H54 (cell line): ENCODE results near the gene HSPA9.

ENCODE experiments used
- DNase-seq: peaks from one replicate; pipeline ENCODE4 v3.0.0; 2011; ENCODE audit warnings: low spot score, mixed read lengths; ENCODE audit not compliant: insufficient read length
- FAIRE-seq: peaks from 3 replicates; lab custom pipeline; 2011; peaks lifted over from hg19 to GRCh38; lab: Jason Lieb, UNC
- POLR2A ChIP-seq: IDR thresholded peaks from 2 replicates; pipeline ENCODE4 v1.6.1; 2011; ENCODE audit warnings: low read depth, mild to moderate bottlenecking, low read length

Gene HSPA9

DNA sequence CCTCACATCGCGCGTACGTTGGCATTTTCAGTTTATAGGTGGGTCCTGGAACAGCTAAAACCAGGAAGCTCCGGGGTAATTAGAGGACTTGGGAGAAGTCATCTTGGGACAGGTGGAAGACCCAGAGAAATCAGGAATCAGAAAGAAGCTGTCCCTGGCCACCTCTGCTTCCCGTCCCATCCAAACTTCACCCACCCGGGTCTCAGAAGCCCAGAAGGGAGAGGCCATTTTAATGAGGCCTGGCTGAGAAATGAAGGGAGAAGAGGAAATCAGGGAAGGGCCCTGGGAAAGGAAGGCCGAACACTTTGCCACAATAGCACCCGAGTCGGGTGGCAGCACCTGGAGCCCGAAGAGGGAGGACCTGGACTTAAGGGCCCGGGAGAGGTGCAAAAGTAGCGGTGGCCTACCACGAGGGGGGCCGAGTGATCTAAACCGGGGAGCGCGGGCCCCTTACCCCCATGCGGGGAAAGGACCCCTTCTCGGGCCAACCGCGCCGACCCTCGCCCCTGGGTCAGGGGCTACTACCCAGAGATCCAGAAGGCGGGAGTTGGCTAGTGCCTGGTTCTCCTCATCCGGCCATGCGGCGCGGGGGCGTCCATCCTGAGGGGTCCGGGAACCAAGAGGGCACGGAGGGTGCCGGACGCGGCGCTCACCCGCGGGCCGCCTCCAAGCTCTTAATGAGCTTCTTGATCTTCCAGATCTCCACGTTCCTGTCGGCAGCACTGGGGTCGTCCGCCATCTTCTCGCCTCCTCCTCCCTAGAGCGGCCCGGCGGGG is 32.8 kb downstream of the HSPA9 start:
- FAIRE-seq (no peak), DNase-seq (no peak)
- TF ChIP-seq POLR2A, result no peak

DNA sequence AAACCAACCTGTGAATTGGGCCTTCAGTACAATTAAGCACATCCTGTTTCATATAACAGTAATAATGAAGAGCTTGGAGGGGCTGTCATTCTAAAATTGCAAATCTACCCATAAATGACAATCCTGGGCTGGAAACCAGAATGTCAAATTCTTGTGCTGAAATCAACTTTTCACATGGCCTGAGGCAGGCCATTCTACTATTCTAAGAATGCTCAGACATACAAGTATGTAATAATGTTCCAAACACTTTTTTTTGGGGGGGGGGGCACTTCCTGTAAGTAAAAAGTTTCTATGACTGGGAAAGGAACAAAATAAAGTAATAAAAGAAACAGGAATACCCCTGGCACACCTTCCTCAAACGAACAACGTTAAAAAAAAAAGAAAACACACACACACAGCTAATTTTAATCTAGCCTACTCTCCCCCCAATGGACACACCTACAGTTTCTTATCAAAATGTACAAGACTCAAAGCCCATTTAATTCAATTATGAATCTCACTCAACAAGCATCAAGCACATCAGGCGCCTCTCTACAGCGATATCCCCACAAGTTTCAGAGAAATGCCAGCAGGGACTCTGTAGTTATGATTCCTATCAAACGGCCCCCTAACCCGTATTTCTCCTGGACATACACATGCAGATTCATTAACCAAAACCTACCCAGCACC is 33.6 kb downstream of the HSPA9 start:
- no peak for FAIRE-seq
- no peak for DNase-seq
- TF ChIP-seq POLR2A, result no peak

DNA sequence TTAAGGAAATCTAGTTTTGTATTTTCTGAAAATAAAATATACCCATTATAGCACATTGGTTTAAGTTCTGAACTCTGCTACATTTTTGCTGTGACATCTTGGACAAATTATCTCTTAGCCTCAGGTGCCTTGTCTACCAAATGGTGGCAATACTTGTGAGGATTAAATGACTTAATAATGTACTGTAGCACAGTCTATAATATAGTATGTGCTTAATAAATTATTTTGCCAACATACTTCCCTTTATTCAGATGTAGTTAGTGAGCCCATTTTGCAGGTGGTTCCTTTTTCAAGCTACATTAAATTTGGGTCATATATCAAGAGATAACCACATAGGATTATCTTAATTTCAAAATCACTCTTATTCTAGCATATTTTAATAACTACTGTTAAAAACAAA is 35.4 kb downstream of the HSPA9 start:
- DNase-seq (no peak), FAIRE-seq (no peak)
- no peak for TF ChIP-seq POLR2A

DNA sequence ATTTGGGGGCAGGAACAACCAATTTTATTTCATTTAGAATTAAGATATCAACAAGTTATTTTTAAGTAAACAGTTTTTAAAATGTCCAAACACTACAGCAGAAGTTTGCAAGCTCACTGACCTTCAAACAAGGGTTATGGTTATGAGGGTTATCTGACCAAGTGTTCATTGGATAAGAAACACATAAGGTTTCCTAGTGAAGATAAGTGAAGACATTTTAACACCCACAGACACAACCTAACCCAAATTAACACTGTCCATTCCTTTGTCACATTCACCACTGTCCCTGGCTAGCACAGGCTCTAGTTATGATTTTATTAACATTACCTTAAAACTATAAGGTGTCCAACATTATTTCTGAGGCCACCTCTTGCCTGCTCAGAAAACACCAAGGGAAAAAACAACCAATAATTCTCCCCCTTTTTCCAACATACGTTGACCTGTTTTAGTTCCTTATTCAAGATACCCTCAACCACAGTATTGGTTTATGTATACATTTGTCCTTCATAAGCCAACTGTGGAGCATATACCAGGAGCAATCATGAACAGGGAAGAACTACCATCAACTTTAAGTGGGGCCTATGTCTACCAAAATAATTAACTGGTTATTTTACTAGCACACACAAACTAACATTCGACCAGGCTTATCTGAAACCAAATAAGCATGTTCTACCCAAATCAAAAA is 36.1 kb downstream of the HSPA9 start:
- TF ChIP-seq POLR2A, result no peak
- DNase-seq, result no peak
- no peak for FAIRE-seq

DNA sequence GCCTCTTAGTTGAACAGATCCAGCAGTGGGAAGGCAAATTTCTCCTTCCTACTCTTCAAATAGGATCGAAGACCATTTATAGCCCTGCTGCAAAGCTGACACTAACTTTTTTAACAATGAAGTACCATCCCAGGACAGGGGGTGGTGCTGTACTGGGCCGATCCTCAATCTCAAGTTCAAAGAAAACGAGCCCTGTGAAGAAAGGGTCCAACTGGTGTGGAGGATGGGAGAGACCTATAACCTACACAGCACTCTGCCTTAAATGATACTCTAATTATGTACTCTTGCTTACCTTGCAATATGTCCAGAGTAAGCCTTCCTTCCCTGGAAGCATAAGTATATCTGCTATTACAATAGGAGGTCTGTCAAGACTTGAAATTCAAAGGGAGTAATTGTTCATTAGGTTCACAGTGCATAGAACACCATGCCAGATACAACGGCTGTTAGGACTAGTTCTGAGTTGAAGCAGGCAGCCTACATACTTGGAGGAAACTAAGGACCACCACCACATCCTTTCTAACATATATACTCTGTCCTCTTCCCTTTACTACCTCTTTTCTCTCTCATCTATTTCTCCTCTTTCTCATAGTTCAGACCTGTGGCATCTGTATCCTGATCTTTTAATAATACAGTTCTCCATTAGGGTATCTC is 38.4 kb downstream of the HSPA9 start:
- FAIRE-seq, result no peak
- no peak for TF ChIP-seq POLR2A
- DNase-seq, result no peak

DNA sequence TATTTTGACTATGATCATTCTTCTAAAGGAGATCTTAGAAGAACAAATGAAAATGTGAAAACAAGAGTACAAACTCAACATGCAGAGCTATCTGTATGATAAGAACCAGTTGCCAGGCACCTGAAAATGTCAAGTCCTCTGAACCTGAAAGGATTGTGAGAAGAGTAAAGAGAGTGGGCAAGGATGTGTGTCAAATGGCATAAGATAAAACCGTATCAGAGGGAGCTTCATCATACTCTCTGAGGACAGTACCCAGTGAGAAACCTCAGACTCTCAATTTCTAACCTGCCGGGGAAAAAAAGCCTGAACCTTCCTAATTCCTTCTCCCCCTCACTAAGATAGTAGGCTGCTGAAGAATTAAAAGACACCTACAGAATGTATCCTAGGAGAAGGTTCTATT is 39.0 kb downstream of the HSPA9 start:
- no peak for DNase-seq
- no peak for TF ChIP-seq POLR2A
- FAIRE-seq, result no peak

DNA sequence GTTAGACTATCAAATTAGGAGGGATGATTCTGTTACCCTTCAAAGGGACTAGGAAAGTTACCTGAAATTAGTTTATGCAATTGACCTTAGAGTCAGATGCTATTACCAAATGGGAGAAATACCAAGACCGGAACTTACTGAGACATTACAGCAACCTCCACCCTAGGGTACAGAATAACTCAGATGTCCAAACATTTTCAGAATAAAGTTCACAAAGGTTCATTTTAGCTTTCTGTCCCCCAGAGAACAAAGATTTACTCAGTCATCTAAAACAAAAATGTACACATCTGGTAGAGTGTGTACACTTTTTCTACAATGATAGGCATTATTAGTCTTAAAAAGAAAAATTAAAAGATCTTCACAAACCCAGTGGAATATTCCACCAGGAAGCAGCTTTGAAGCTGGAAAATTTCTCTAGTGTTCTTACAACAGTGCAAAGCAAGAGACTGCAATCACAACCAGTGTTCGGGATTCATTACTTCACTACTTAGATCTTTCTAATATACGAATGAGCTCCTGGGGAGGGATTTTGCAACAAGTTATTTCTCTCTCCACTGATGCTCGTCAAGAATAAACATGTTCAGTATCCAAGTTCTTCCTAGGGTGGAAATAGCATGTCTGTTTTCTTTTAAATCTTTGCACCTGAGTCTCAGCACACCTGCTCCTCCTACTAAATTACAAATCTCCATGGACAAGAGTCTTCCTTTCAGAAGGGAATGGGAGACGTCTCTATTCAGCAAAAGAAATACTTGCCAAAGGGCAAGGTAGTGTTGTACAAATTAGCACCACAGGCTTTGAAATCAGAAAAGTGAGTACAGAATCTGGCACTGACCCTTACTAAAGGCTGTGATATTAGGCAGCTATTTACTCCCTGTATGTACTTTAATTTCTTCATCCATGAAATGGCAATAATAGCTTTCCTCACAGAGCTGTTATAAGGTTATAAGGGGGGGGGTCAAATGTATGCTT is 40.9 kb downstream of the HSPA9 start:
- no peak for TF ChIP-seq POLR2A
- no peak for FAIRE-seq
- no peak for DNase-seq

DNA sequence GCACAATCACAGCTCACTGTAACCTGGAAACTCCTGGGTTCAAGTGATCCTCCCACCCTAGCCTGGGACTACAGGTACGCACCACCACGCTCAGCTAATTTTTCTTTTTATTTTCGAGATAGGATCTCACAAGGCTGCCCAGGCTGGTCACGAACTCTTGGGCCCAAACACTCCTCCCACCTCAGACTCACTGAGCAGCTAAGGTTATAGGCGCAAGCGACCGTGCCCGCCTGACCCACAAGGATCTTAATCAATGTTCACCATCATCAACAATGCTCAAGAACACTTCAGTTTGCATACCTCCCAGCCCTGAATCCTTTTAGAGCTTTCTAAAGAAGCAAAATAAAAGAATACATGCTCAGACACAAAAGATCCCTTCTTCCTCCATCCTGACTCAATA is 45.4 kb downstream of the HSPA9 start:
- FAIRE-seq (no peak), DNase-seq (no peak)
- TF ChIP-seq POLR2A, result no peak

DNA sequence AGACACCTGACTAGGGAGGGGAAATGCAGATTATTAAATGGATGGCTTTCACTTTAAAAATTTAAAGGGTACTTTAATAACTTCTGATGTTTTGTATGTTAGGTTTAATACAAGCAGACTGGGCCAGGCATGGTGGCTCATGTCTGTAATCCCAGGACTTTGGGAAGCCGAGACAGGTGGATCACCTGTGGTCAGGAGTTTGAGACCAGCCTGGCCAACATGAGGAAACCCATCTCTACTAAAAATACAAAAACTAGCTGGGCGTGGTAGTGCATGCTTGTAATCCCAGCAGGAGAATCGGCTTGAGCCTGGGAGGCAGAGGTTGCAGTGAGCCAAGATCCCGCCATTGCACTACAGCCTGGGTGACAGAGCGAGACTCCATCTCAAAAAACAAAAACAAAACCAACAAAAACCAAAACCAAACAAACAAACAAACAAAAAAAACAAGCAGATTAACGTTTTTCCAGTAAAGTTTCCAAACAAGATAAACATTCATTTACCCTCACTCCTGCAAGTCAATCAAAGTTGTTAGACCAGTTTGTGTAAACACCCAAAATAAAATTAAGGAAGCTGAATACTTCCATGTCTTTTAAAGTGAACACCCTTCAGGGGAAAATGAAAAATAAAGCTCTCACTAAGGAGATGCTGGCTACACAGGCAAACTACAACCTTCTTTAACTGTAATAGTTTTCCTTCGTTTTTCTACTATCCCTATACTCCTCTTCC is 46.3 kb downstream of the HSPA9 start:
- DNase-seq (no peak), FAIRE-seq (no peak)
- no peak for TF ChIP-seq POLR2A

DNA sequence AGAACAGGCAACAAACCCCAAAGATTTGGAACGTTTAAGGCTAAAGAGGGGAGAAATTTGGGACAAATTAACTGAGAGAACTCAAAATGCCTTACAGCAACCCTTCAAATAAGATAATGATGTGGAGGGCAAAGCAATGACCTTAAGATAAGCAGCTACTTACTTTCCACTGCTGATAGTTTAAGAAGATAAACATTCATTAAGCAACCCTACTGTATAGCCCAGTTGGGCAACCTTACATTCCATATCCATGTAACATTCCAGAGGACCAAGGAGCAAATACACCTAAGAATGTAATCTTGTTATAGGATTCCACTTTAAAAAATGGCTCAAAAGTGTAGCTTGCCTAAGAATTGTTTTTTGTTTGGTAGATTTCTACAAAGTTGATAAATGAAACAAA is 47.0 kb downstream of the HSPA9 start:
- no peak for TF ChIP-seq POLR2A
- FAIRE-seq (no peak), DNase-seq (no peak)

DNA sequence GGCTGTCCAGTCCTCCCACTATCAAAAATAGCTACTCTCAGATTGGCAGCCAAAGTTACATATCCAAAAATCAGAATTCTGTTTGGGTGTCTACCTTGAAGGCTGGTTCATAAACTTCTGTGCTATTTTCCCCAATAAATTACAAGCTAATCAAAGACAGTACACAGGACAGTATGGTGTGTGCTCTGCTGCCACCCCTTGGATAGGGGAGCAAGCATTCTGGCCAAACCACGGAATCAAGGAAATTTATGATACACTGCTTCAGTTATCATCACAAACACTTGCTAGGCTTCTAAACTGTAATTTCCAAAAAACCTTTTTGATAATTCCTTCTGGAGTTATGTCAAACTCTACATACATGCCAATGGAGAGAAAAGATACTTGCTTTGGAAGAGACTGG is 48.0 kb downstream of the HSPA9 start:
- DNase-seq (no peak), FAIRE-seq (no peak)

DNA sequence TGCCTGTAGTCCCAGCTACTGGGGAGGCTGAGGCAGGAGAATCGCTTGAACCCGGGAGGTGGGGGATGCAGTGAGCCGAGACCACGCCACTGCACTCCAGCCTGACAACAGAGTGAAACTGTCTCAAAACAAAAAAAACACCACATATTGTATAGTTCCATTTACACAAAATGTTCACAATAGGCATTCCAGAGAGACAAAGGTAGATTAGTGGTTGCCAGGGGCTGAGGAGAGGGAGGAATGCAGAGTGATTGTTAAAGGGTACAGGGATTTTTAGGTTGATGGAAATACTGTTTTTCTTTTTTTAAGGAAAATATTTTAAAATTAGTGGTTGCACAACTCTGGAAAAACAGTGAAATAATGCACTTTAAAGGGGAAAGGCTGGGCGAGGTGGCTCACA is 51.8 kb downstream of the HSPA9 start:
- no peak for TF ChIP-seq POLR2A
- FAIRE-seq, result no peak

More for the DNA sequence above, 48.0 kb downstream of the HSPA9 start:
- no peak for TF ChIP-seq POLR2A

More for the DNA sequence above, 51.8 kb downstream of the HSPA9 start:
- no peak for DNase-seq
